OCI-LY7 (cell line): ENCODE data around the gene SPATA32. TPM values are rescaled to one million over a fixed set of nuclear protein-coding genes. Genes with fewer than 3 reads are reported as not detected.

Experiments
- BruUV-seq: library from RNA; stranded (reverse); fragments of 400-500 nt; replicated peaks from 2 replicates; lab custom pipeline; 2021; lab: Mats Ljungman, UMichigan
- CTCF ChIA-PET: fragments of 300-600 bp; sonication (Branson Sonifier 250); formaldehyde crosslinking; loops from one replicate; lab custom pipeline; 2022; ENCODE audit warnings: antibody characterized with exemption; ENCODE audit not compliant: unreplicated experiment; lab: Charles Lee
- POLR2A ChIA-PET: fragments of 300-600 bp; sonication (Branson Sonifier 250); formaldehyde crosslinking; loops from one replicate; lab custom pipeline; 2022; ENCODE audit warnings: antibody characterized with exemption; lab: Charles Lee
- DNase-seq: peaks from one replicate; pipeline ENCODE4 v3.0.0-alpha.2; 2015; ENCODE audit warnings: low spot score
- H2AFZ ChIP-seq: fragments of 200-600 bp; sonication (generic), shearing (Covaris generic); 2 replicates; pipeline ENCODE4 v1.6.1; 2014; ENCODE audit warnings: mild to moderate bottlenecking, antibody characterized with exemption, low read length, moderate library complexity
- H3K27ac ChIP-seq: fragments of 200-600 bp; sonication (generic); 2 replicates; pipeline ENCODE4 v1.5.1; 2014; ENCODE audit warnings: mixed run types, low read depth, mild to moderate bottlenecking, moderate library complexity, low read length, inconsistent platforms; ENCODE audit not compliant: poor library complexity, severe bottlenecking
- H3K36me3 ChIP-seq: fragments of 200-600 bp; sonication (generic); 2 replicates; pipeline ENCODE4 v1.6.1; 2014; ENCODE audit warnings: mild to moderate bottlenecking, antibody characterized with exemption, low read length, moderate library complexity, mixed read lengths; ENCODE audit not compliant: insufficient read depth
- H3K4me1 ChIP-seq: fragments of 200-600 bp; sonication (generic); 2 replicates; pipeline ENCODE4 v1.5.1; 2014; ENCODE audit warnings: mild to moderate bottlenecking, low read length; ENCODE audit not compliant: insufficient read depth, poor library complexity, severe bottlenecking
- H3K4me2 ChIP-seq: fragments of 200-600 bp; sonication (generic); 2 replicates; pipeline ENCODE4 v1.6.1; 2014; ENCODE audit warnings: mild to moderate bottlenecking, low read length
- H3K4me3 ChIP-seq: fragments of 200-600 bp; sonication (generic); 2 replicates; pipeline ENCODE4 v1.5.1; 2014; ENCODE audit warnings: mild to moderate bottlenecking, low read depth, low read length; ENCODE audit not compliant: poor library complexity, severe bottlenecking
- H3K79me2 ChIP-seq: fragments of 200-600 bp; sonication (generic); 2 replicates; pipeline ENCODE4 v1.6.1; 2016; ENCODE audit warnings: low read depth, mild to moderate bottlenecking, low read length, moderate library complexity, mixed read lengths; ENCODE audit not compliant: insufficient read depth
- H3K9me2 ChIP-seq: fragments of 200-600 bp; sonication (generic); 2 replicates; pipeline ENCODE4 v1.6.1; 2016; ENCODE audit warnings: mild to moderate bottlenecking, low read length, mixed read lengths; ENCODE audit not compliant: insufficient read depth
- H3K9me3 ChIP-seq: fragments of 200-600 bp; sonication (generic); 2 replicates; pipeline ENCODE4 v1.6.1; 2014; ENCODE audit warnings: mild to moderate bottlenecking, mixed run types, low read length, mixed read lengths
- H4K20me1 ChIP-seq: fragments of 200-600 bp; sonication (generic); 2 replicates; pipeline ENCODE4 v1.6.1; 2014; ENCODE audit warnings: mild to moderate bottlenecking, antibody characterized with exemption, low read length, moderate library complexity, mixed read lengths; ENCODE audit not compliant: insufficient read depth
- EZH2phosphoT487 ChIP-seq: fragments of 200-600 bp; sonication (generic); IDR thresholded peaks from 2 replicates; pipeline ENCODE4 v1.6.1; 2018; ENCODE audit warnings: low read depth, borderline replicate concordance, mild to moderate bottlenecking, mixed run types, antibody characterized with exemption, low read length, moderate library complexity, mixed read lengths
- intact Hi-C: fragments of 100-400 bp; cut with micrococcal nuclease; formaldehyde crosslinking; loops from one replicate; pipeline ENCODE4 v1.10.0; 2022; ENCODE audit not compliant: unreplicated experiment
- total RNA-seq, 2 experiments: library from RNA; depleted of rRNA in 1 of 2; stranded (reverse); fragments of >200 nt in 1 of 2; shearing (Covaris generic) in 1 of 2; gene quantifications; 2 replicates each; pipeline ENCODE4 v1.2.3, GENCODE V29; 2014 to 2022
- TF ChIP-seq, protein P1 (sequence below): fragments of 200-600 bp; sonication (generic); conservative IDR thresholded peaks from 2 replicates; pipeline ENCODE4 v1.5.1; 2014; ENCODE audit warnings: mild to moderate bottlenecking, antibody characterized with exemption, low read length, moderate library complexity, mixed read lengths

The SPATA32 gene
- total RNA-seq, 2 experiments from 2014 or later = not detected

DNA sequence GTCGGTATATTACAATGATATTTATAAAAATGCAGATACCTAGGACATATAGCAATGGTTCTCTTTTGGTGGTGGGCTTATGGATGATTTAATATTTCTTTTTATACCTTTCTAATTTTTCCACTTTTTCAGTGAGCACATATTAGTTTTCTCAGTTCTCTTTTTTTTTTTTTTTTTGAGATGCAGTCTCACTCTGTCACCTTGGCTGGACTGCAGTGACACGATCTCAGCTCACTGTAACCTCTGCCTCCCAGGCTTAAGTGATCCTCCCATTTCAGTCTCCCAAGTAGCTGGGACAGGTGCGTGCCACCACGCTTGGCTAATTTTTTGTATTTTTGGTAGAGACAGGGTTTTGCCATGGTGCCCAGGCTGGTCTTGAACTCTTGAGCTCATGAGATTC is 39.8 kb upstream of the SPATA32 start:
- Histone ChIP-seq H3K9me3 (no peaks in the 10 kb centered on the region), H3K4me2 (peak overlapping the region; percentile 79), H3K4me3 (peak overlapping the region; percentile 34), H3K79me2 (peaks cover 92% of the 10 kb centered on the region), H3K9me2 (no peaks in the 10 kb centered on the region), H4K20me1 (no peaks in the 10 kb centered on the region), H3K27ac (peak overlapping the region; percentile 87), H3K4me1 (peaks cover 85% of the 10 kb centered on the region), H2AFZ (no peak overlapping the region), H3K36me3 (peaks cover 39% of the 10 kb centered on the region)
- peak; percentile 59 for DNase-seq
- BruUV-seq = no TSS peak
- ChIA-PET CTCF (interaction anchor here (0.6 kb wide), 1 partner anchor 108 kb away, joined by 3 read pairs; no protein-coding TSS in a partner anchor), POLR2A (interaction anchor here (0.6 to 4.5 kb wide), 5 partner anchors 10 to 68 kb away, joined by 3 to 34 read pairs (median 4); no protein-coding TSS in a partner anchor)
- intact Hi-C loops = loop anchor here (2.0 kb wide), 1 partner anchor 15 kb away; the partner anchor contains the start of gene MAP3K14
- TF ChIP-seq, protein P1, sequence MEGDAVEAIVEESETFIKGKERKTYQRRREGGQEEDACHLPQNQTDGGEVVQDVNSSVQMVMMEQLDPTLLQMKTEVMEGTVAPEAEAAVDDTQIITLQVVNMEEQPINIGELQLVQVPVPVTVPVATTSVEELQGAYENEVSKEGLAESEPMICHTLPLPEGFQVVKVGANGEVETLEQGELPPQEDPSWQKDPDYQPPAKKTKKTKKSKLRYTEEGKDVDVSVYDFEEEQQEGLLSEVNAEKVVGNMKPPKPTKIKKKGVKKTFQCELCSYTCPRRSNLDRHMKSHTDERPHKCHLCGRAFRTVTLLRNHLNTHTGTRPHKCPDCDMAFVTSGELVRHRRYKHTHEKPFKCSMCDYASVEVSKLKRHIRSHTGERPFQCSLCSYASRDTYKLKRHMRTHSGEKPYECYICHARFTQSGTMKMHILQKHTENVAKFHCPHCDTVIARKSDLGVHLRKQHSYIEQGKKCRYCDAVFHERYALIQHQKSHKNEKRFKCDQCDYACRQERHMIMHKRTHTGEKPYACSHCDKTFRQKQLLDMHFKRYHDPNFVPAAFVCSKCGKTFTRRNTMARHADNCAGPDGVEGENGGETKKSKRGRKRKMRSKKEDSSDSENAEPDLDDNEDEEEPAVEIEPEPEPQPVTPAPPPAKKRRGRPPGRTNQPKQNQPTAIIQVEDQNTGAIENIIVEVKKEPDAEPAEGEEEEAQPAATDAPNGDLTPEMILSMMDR = no peak
- no peak for TF ChIP-seq EZH2phosphoT487

GRCh38 chr17:45300060-45300751 is 38.3 kb upstream of the SPATA32 start:
- Histone ChIP-seq H3K9me2 (no peaks in the 10 kb centered on the region), H3K36me3 (peaks cover 35% of the 10 kb centered on the region; the same call in 1 of the 2 replicates), H3K79me2 (peaks cover 89% of the 10 kb centered on the region), H3K4me2 (peak overlapping the region; percentile 46), H3K4me1 (peaks cover 90% of the 10 kb centered on the region), H2AFZ (no peak overlapping the region), H4K20me1 (peaks cover 4% of the 10 kb centered on the region; the same call in 1 of the 2 replicates), H3K4me3 (no peak overlapping the region), H3K9me3 (no peaks in the 10 kb centered on the region), H3K27ac (peak overlapping the region; percentile 8)
- peak; percentile 46 for DNase-seq
- intact Hi-C loops = no loop called here
- TF ChIP-seq, protein P1 = peak; percentile 28; the same call in 1 of the 2 replicates
- no peak for TF ChIP-seq EZH2phosphoT487
- no TSS peak for BruUV-seq
- CTCF ChIA-PET = interaction anchor here (1.2 kb wide), 1 partner anchor 12 kb away, joined by 4 read pairs; no protein-coding TSS in a partner anchor
- POLR2A ChIA-PET = interaction anchor here (1.0 to 4.5 kb wide), 2 partner anchors 12 to 17 kb away, joined by 7 to 34 read pairs; partner anchors contain the start of gene MAP3K14
